Measurements from ENCODE around the gene TMEM187.

GRCh38 chrX:154023276-154024000, 50.9 kb downstream of the TMEM187 start:
- TF ChIP-seq CTCF (IDR thresholded peaks at IDR 0.05) (no peak), POLR2A (IDR thresholded peaks at IDR 0.05) (no peak), POLR2AphosphoS5 (IDR thresholded peaks at IDR 0.05; ENCODE audit: insufficient read depth in 1 of 2, low read depth in 1 of 2) (no peak)
